Measurements from ENCODE around the gene KCNE3. TPM values are rescaled to one million over a fixed set of nuclear protein-coding genes. Genes with fewer than 3 reads are reported as not detected.

The KCNE3 gene
- total and polyA plus RNA-seq, 2 of the 4 experiments (the other 2 are of a cell fraction): 0.05 to 0.18 TPM

DNA sequence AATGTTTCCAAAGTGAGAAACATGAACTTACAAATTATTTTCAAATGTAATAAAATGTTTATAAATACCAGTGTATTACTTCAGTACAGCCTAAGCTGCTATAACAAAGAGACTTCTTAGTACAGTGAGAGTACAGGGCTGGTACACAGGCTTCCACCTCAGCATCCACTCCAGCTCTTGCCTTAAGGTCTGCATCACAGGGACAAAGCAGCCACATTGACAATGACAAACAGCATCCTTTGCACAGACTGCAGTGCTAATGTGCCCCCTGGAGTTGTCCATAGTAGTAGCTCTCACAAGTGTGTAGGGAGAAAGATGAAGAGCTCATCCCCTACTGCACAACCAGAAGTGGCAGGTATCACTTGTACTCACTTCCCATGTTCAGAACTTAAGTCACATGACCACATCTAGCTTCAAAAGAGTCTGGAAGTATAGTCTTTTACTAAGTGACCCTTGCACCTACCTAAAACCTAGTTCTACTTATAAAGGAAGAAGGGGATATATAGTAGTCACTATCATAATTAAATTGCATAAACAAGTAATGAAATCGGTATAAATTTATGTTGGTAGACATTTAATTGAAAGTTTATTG lies 36.8 kb upstream of the KCNE3 start:
- Histone ChIP-seq H2AK9ac (replicated peaks; ENCODE audit: low read depth, low read length, poor library complexity) (no peak overlapping the region), H3K9me1 (ENCODE audit: insufficient read depth, low read length) (peaks cover 6% of the 10 kb centered on the region), H3K9me3 (ENCODE audit: control insufficient read depth, insufficient read depth, low read length) (peaks cover 3% of the 10 kb centered on the region; the same call in 1 of the 2 replicates), H3K79me1 (ENCODE audit: low read depth in 1 of 2, low read length in 2 of 2) (no peaks in the 10 kb centered on the region), H3K18ac (ENCODE audit: low read depth, low read length) (no peak overlapping the region), H4K8ac (ENCODE audit: low read depth in 2 of 2, low read length in 2 of 2) (no peak overlapping the region), H2AFZ (replicated peaks; ENCODE audit: low read length, poor library complexity) (no peak overlapping the region), H3K4ac (ENCODE audit: low read depth, low read length) (no peak overlapping the region), H2BK120ac (ENCODE audit: low read depth, low read length) (no peak overlapping the region), H3K23ac (ENCODE audit: low read depth, low read length) (no peak overlapping the region), H3K36me3 (ENCODE audit: control insufficient read depth, insufficient read depth, low read length) (no peaks in the 10 kb centered on the region), H3K4me1 (ENCODE audit: control insufficient read depth, insufficient read depth, low read length) (peaks cover 2% of the 10 kb centered on the region; the same call in 1 of the 2 replicates), H3K27me3 (ENCODE audit: control insufficient read depth, insufficient read depth, low read length) (peaks cover 9% of the 10 kb centered on the region), H4K20me1 (ENCODE audit: insufficient read depth, low read length) (no peaks in the 10 kb centered on the region), H2BK20ac (ENCODE audit: low read depth, low read length) (no peak overlapping the region), H4K5ac (ENCODE audit: low read depth, low read length) (no peak overlapping the region), H2AK5ac (ENCODE audit: low read depth, low read length) (no peak overlapping the region), H3K9ac (ENCODE audit: low read depth, low read length) (no peak overlapping the region), H2BK5ac (ENCODE audit: low read depth, low read length, poor library complexity, severe bottlenecking) (no peak overlapping the region), H3K4me2 (ENCODE audit: low read depth, low read length) (no peak overlapping the region), H3K27ac (ENCODE audit: insufficient read depth, low read length) (no peak overlapping the region), H4K91ac (ENCODE audit: insufficient read depth, low read depth, low read length) (no peak overlapping the region), H3K4me3 (ENCODE audit: insufficient read depth, low read depth, low read length) (no peak overlapping the region), H3K14ac (replicated peaks; ENCODE audit: low read depth, low read length) (no peak overlapping the region), H2BK15ac (ENCODE audit: low read depth, low read length) (no peak overlapping the region), H3K56ac (ENCODE audit: extremely low read depth, insufficient read depth, low read length) (no peak overlapping the region)
- ChIA-PET POLR2A (ENCODE audit: unreplicated experiment) (no interaction called here), CTCF (no interaction called here)
- in situ Hi-C loops (cut with MboI; ENCODE audit: low sequenced_read_pairs) (no loop called here), dilution Hi-C loops (cut with HindIII; ENCODE audit: low sequenced_read_pairs, unreplicated experiment) (no loop called here), intact Hi-C loops (cut with micrococcal nuclease) (no loop called here)
- DNase-seq: no peak
- no peak for TF ChIP-seq CHD1 (IDR thresholded peaks at IDR 0.05; ENCODE audit: low read depth, low read length)
- TF ChIP-seq BHLHE40 (IDR thresholded peaks at IDR 0.05; ENCODE audit: low read depth, low read length): no peak
- no peak for TF ChIP-seq USF2 (IDR thresholded peaks at IDR 0.05; ENCODE audit: low read depth, low read length)
- no peak for TF ChIP-seq RFX5 (IDR thresholded peaks at IDR 0.05; ENCODE audit: low read depth, low read length)
- TF ChIP-seq POLR2A (IDR thresholded peaks at IDR 0.05; ENCODE audit: low read depth, low read length): no peak
- no peak for TF ChIP-seq MAZ (IDR thresholded peaks at IDR 0.05; ENCODE audit: borderline replicate concordance, low read depth, low read length)
- no peak for TF ChIP-seq MAFK (IDR thresholded peaks at IDR 0.05; ENCODE audit: low read depth, low read length)
- TF ChIP-seq MXI1 (IDR thresholded peaks at IDR 0.05; ENCODE audit: borderline replicate concordance, low read depth, low read length): no peak
- TF ChIP-seq RAD21 (IDR thresholded peaks at IDR 0.05; ENCODE audit: low read length): no peak
- no peak for TF ChIP-seq FOS (IDR thresholded peaks at IDR 0.05; ENCODE audit: low read depth, low read length)
- TF ChIP-seq, protein P1, sequence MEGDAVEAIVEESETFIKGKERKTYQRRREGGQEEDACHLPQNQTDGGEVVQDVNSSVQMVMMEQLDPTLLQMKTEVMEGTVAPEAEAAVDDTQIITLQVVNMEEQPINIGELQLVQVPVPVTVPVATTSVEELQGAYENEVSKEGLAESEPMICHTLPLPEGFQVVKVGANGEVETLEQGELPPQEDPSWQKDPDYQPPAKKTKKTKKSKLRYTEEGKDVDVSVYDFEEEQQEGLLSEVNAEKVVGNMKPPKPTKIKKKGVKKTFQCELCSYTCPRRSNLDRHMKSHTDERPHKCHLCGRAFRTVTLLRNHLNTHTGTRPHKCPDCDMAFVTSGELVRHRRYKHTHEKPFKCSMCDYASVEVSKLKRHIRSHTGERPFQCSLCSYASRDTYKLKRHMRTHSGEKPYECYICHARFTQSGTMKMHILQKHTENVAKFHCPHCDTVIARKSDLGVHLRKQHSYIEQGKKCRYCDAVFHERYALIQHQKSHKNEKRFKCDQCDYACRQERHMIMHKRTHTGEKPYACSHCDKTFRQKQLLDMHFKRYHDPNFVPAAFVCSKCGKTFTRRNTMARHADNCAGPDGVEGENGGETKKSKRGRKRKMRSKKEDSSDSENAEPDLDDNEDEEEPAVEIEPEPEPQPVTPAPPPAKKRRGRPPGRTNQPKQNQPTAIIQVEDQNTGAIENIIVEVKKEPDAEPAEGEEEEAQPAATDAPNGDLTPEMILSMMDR (conservative IDR thresholded peaks at IDR 0.05; ENCODE audit: low read depth, low read length): no peak
- TF ChIP-seq CEBPB (IDR thresholded peaks at IDR 0.05; ENCODE audit: low read depth, low read length): no peak
- no peak for TF ChIP-seq NFE2L2 (IDR thresholded peaks at IDR 0.05; ENCODE audit: low read depth, low read length)
- no peak for TF ChIP-seq RCOR1 (IDR thresholded peaks at IDR 0.05; ENCODE audit: insufficient replicate concordance, low read length)
- TF ChIP-seq SMC3 (IDR thresholded peaks at IDR 0.05; ENCODE audit: low read depth, low read length): no peak
- no peak for TF ChIP-seq ELK1 (IDR thresholded peaks at IDR 0.05; ENCODE audit: borderline replicate concordance, low read depth, low read length)
- ATAC-seq (ENCODE audit: low read depth): no peak
- BruUV-seq (replicated peaks): no TSS peak
- WGBS, 2 experiments (ENCODE audit: extremely low coverage in 2 of 2, insufficient read length in 1 of 2): no CpG with 5 or more reads among the region's 1 CpG
